C4-2B (cell line): ENCODE measurements around the gene LRP1B.

Experiments
- ZFX ChIP-seq: fragments of 450-650 bp; IDR thresholded peaks from 2 replicates; pipeline ENCODE4 v1.6.1; 2017
- TF ChIP-seq, protein P1 (sequence below): fragments of 450-650 bp; conservative IDR thresholded peaks from 2 replicates; pipeline ENCODE4 v1.5.1; 2017; ENCODE audit warnings: mild to moderate bottlenecking

DNA sequence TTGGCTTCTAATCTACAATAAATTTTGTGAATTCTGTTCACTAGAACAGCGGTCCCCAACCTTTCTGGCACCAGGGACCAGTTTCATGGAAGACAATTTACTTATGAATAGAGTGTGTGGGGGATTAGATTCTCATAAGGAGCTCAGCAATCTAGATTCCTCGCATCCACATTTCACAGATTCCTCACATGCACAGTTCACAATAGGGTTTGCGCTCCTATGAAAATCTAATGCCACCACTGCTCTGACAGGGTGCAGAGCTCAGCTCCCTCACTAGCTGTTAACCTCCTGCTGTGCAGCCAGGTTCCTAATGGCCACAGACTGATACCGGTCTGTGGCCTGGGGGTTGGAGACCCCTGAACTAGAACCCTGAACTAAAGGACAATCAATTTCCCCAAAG is 1782.0 kb downstream of the LRP1B start:
- TF ChIP-seq, protein P1, sequence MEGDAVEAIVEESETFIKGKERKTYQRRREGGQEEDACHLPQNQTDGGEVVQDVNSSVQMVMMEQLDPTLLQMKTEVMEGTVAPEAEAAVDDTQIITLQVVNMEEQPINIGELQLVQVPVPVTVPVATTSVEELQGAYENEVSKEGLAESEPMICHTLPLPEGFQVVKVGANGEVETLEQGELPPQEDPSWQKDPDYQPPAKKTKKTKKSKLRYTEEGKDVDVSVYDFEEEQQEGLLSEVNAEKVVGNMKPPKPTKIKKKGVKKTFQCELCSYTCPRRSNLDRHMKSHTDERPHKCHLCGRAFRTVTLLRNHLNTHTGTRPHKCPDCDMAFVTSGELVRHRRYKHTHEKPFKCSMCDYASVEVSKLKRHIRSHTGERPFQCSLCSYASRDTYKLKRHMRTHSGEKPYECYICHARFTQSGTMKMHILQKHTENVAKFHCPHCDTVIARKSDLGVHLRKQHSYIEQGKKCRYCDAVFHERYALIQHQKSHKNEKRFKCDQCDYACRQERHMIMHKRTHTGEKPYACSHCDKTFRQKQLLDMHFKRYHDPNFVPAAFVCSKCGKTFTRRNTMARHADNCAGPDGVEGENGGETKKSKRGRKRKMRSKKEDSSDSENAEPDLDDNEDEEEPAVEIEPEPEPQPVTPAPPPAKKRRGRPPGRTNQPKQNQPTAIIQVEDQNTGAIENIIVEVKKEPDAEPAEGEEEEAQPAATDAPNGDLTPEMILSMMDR, result no peak
- TF ChIP-seq ZFX, result no peak
